ENCODE data around the gene APLP2. TPM values are rescaled to one million over a fixed set of nuclear protein-coding genes. Genes with fewer than 3 reads are reported as not detected.

APLP2 gene
- total RNA-seq, 1 experiment from 2014 or later, result 210 TPM

- TF ChIP-seq JUND (IDR thresholded peaks at IDR 0.05) (no peak), TCF7L2 (IDR thresholded peaks at IDR 0.05; ENCODE audit: borderline replicate concordance, extremely low read depth, insufficient read depth, insufficient read length) (no peak), SP1 (IDR thresholded peaks at IDR 0.05; ENCODE audit: low read depth) (no peak), EGR1 (IDR thresholded peaks at IDR 0.05; ENCODE audit: low read depth) (peak; percentile 96)
Measured at GRCh38 chr11:130159657-130160497, 90.2 kb downstream of the APLP2 start, which contains the start of gene ST14 (continued).

- Histone ChIP-seq H2AFZ (ENCODE audit: low read depth, low read length, poor library complexity, severe bottlenecking) (no peak overlapping the region), H3K9me2 (ENCODE audit: insufficient read depth) (no peaks in the 10 kb centered on the region), H3K9me3 (ENCODE audit: control insufficient read depth in 1 of 2, insufficient read depth in 1 of 2, low read depth in 1 of 2, low read length in 2 of 2) (no peaks in the 10 kb centered on the region), H3K27ac (ENCODE audit: low read depth, low read length) (peak overlapping the region; percentile 76; the same call in 1 of the 2 replicates), H4K20me1 (ENCODE audit: insufficient read depth) (no peaks in the 10 kb centered on the region), H3K4me2 (ENCODE audit: low read length) (peak overlapping the region; percentile 97), H3K27me3 (ENCODE audit: insufficient read depth, low read length) (no peaks in the 10 kb centered on the region), H3K4me3 (replicated peaks in 1 of 2; ENCODE audit: low read depth in 1 of 2, low read length in 2 of 2) (peak overlapping the region; percentile 73 to 76), H3K36me3 (ENCODE audit: control insufficient read depth in 1 of 2, insufficient read depth in 2 of 2, low read length in 2 of 2) (0 out of 4 replicates have a peak, but pooled peaks cover 0 to 5% of the 10 kb centered on the region in 2 experiments), H3K9ac (ENCODE audit: low read length) (peak overlapping the region; percentile 81), H3K4me1 (ENCODE audit: control insufficient read depth in 1 of 2, insufficient read depth in 2 of 2, low read length in 2 of 2) (peaks cover 41 to 84% of the 10 kb centered on the region in 2 experiments), H3K79me2 (ENCODE audit: insufficient read depth, low read length) (peaks cover 54% of the 10 kb centered on the region)
- BruUV-seq (replicated peaks), result no TSS peak
- ATAC-seq, result 0 out of 2 replicates have a peak, but pooled peaks have one; percentile 0
- DNase-seq (ENCODE audit: low read depth, low spot score), result no peak
- ChIA-PET POLR2A (no interaction called here), CTCF (no interaction called here), RAD21 (ENCODE audit: low non-redundant PET in 1 of 2, low total read pairs in 2 of 2, uncharacterized antibody in 2 of 2, unreplicated experiment in 2 of 2) (no interaction called here)
- TF ChIP-seq MAX (IDR thresholded peaks at IDR 0.05) (no peak), EZH2phosphoT487 (IDR thresholded peaks at IDR 0.05; ENCODE audit: borderline replicate concordance) (no peak), SRF (IDR thresholded peaks at IDR 0.05; ENCODE audit: low read depth) (no peak), ZBTB33 (IDR thresholded peaks at IDR 0.05; ENCODE audit: extremely low read depth, insufficient replicate concordance, low read length) (no peak), FOSL1 (IDR thresholded peaks at IDR 0.05; ENCODE audit: low read depth) (no peak), SP1 (IDR thresholded peaks at IDR 0.05; ENCODE audit: low read depth) (no peak), POLR2AphosphoS5 (IDR thresholded peaks at IDR 0.05; ENCODE audit: low read depth, low read length) (no peak)
- intact Hi-C loops (cut with micrococcal nuclease), result no loop called here
Measured at GRCh38 chr11:130160498-130161155, 90.9 kb downstream of the APLP2 start.
